AG08395 (cell line): ENCODE results near the gene TUBA8.
A peak's percentile ranks its signal among the peaks of the same experiment; 100 is the strongest.
"Not testable (repeated sequence)": the region's sequence is repeated elsewhere in the genome, so short reads cannot be mapped to it uniquely, and the experiment has no call there.

Experiments used
- DNase-seq: peaks from one replicate; pipeline ENCODE4 v3.0.0; 2012; ENCODE audit warnings: mixed read lengths, low spot score

The TUBA8 gene

GRCh38 chr22:18130699-18131429, 20.3 kb downstream of the TUBA8 start:
- no peak for DNase-seq

GRCh38 chr22:18133452-18133851, 22.8 kb downstream of the TUBA8 start:
- no peak for DNase-seq

DNA sequence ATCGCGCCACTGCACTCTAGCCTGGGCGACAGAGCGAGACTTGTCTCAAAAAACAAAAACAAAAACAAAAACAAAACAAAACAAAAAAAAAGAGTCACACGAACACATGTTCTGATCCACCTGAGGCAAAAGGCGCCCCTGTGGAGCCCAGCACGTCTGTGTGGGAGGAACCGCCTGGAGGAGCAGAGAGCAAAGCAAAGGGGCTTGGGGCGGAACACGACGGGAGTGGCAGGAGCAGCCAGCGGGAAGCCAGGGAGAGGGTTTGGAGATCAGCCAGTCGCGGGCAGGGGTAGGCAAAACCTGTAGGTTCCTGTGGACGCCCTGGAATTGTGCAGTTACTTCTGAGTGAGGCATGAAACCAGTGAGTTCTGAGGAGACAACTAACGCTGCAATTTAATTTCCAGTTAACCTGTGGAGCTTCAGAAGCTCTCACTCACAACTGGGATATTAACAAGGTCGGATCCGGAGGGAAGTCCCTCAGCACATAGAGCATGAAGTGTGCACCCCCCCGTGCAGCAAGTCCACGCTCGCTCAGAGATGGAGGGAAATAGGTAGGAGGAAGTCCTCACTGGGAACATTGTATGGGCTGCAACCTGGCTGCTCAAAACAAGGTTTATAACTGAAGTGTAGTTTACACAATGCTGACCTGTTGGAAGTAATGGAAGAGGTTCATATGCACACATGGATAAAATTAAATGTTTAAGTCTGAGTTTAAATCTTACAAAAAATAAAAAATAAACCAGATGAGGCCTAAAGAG, 26.1 kb downstream of the TUBA8 start:
- DNase-seq: no peak

DNA sequence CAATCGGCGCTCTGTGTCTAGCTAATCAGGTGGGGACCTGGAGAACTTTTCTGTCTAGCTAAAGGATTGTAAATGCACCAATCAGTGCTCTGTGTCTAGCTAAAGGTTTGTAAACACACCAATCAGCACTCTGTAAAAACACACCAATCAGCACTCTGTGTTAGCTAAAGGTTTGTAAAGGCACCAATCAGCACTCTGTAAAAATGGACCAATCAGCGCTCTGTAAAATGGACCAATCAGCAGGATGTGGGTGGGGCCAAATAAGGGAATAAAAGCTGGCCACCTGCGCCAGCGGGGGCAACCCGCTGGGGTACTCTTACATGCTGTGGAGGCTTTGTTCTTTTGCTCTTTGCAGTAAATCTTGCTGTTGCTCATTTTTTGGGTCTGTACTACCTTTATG, 30.4 kb downstream of the TUBA8 start:
- not testable (repeated sequence) for DNase-seq

- DNase-seq: no peak
These were observed 33.5 kb downstream of the TUBA8 start for GRCh38 chr22:18144105-18144504.

DNA sequence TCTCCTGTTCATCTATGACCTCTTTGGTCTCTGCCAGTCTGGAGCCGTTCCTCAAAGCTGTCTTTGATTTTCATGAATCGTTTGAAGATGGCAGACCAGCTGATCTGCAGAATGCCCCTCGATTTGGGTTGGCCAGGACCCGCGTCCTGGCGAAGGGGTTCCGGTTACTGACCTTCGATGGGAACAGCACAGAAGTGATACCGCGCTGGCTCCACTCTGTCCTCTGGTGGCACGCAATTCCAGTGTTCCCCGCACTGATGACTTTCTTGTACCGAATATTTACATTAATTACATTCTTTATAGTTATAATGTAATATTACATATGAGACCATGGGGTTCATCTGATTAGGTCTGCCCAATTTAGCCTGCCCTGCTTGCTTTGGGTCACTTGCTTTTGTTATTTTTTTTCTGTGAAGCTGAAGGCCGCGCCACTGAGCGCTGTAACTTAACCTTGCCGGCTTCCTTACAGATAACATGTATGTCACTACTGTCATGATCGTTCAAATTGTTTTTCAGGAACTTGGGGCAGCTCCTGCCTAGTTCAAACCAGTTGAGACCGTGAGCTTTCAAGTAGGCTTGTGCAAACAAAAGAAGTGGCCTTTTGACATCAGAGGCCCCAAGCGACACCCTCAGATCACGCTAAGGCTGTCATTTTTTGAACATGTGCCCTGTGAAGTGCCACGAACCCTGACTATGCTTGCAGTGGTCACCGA, 35.2 kb downstream of the TUBA8 start:
- no peak for DNase-seq

DNA sequence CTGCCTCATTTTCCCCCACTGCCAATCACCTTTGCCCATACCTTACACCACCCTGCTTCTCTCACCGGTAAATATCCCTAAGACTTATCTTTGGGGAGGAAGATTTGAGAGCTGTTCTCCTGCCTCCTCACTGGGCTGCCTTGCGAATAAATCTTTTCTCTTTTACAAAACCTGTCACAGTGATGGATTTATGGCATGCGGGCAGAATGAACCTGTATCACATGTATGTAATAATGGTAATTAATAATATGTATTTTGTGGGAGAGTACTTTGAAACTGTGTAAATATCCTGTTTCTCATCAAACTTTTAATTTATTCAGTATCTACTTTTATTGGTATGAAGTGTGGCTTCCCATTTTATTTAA, 35.8 kb downstream of the TUBA8 start:
- DNase-seq: no peak

DNA sequence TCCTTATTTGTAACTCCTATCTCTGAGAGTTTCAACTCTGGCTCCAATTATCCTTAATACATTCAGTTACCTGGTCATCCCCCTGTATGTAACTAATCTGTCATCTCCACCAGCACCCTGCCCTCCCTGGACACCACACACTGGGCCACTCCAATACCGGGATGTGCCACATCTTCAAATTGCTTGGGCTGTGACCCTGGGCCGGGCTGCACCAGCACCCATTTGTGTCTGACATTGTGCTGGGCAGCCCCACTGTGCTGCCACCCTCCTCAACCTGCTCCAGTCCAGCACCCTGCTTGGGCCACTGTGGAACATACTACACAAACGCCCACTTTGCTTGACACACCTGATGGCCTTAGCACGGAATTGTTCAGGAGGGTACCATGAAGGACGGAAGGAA, 37.2 kb downstream of the TUBA8 start:
- no peak for DNase-seq

- no peak for DNase-seq
These were observed 37.8 kb downstream of the TUBA8 start for GRCh38 chr22:18148293-18148965.

DNA sequence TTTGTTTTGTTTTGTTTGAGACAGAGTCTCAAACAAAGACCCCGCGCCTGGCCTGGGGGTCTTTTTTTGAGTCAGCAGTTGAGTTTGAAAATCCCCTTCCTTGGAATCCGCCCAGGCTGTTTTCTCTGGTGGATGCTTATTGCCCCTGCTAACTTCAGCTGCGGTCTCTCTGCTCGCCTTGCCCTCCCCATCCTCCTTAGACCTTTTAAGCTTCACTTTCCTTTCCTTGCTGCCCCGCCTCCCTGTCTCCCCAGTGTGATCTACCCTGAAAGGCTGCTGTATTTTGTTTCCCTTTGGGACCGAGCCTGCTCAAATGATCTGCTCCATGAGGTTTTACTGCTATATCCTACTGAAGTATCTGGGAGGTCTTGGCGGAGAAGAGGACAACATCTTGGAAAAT, 41.9 kb downstream of the TUBA8 start:
- no peak for DNase-seq

DNA sequence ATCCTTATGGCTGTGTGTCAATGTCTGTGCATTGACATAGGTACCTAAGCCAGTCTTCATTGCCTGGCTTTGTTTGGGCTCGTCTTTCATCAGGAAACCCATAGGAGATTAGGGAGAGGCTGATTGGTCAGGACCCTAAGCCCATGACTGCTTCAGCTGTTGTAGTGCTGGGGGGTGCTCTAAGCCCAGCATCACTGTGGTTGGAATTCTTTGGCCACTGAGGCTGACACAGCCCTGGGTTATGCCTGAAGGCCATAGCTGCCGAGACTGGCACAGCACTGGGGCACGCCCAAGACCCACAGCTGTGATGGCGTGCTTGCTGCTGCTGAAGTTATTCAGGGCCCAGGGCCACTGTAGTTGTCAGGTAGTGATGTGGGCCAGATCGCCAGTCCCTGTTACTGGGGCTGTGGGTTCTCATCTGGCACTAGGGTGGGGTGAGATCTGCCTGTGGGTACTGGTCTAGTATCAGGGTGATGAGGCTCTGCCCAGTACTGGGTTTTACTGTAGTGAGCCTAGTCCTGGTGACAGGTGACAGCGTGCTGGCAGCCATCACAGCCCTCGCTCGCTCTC, 44.3 kb downstream of the TUBA8 start:
- DNase-seq: no peak

GRCh38 chr22:18155546-18155945, 44.9 kb downstream of the TUBA8 start:
- not testable (repeated sequence) for DNase-seq

GRCh38 chr22:18156878-18157713, 46.5 kb downstream of the TUBA8 start:
- peak; percentile 94 for DNase-seq

DNA sequence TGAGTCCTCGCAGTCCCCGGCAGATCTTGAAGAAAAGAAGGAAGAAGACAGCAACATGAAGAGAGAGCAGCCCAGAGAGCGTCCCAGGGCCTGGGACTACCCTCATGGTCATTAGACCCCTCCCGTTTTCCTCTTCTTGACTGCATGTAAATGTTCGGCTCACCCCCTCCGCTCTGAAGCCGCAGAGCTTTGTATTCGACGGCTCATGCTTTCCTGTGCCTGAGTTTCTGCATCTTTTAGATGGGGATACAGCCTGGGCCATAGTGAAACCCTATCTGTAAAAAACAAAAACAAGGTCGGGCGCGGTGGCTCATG, 47.1 kb downstream of the TUBA8 start:
- DNase-seq: no peak

GRCh38 chr22:18160641-18161040, 50.0 kb downstream of the TUBA8 start:
- DNase-seq: not testable (repeated sequence)

- DNase-seq: not testable (repeated sequence)
These were observed 53.2 kb downstream of the TUBA8 start for GRCh38 chr22:18163843-18164242.

DNA sequence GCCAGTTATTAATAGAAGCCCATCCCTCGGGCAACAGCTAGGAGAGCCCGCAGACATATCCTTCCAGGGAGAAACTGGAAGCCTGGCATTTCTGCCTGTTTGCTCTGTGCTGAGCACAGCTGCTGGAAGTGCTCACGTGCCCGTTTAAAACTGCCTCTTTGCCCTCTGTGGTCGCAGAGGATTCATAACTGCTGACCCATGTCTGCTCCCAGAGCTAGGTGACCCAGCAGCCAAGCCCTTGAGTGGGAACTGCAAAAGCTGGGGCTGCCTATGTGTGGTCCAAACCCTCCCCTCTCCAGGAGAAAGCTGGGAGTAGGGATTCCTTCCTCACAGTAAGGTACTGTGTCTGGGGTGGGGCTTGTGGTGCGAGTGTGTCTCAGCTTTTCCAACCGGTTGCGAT, 54.0 kb downstream of the TUBA8 start:
- not testable (repeated sequence) for DNase-seq

GRCh38 chr22:18165356-18165755, 54.7 kb downstream of the TUBA8 start:
- DNase-seq: not testable (repeated sequence)

DNA sequence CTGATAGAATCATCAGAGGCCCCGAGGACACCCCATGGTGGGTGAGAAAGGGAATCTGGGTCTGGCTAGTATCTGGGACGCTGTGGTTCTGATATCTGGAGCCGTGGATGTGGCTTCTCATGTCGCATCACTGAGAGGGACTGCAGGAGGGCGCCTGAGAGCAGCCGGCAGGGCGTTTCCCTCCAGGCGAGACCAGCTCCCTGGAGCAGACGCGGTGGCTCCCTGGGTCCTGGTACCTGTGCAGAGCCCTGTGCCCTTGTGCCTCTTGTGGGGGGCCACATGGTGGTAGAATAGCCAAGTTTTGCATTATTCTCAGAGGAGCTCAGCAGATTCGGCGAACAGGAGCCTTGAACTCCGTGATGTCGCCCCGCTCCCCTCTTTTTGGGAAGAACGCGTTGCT, 59.7 kb downstream of the TUBA8 start:
- not testable (repeated sequence) for DNase-seq

DNA sequence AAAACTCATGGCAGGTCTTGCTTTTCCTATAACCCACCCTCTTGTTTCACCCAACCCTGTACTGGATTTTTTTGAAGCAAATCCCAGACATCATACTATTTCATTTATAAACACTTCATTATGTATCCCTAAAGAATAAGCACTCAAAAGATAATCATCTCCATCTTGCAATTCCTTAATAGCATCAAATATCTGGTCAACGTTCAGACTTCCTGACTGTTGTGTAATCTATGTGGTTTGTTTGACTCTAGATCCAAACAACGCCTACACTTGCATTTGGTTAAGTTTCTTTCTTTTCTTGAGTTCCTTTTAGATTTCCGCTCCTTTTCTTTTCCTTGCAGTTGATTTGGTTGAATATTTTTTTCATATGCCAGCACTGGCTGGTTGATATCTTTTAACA, 61.6 kb downstream of the TUBA8 start:
- DNase-seq: not testable (repeated sequence)

- not testable (repeated sequence) for DNase-seq
These were observed 62.2 kb downstream of the TUBA8 start for GRCh38 chr22:18172776-18173175.
